ENCODE results near the gene RAB31. TPM values are rescaled to one million over a fixed set of nuclear protein-coding genes. Genes with fewer than 3 reads are reported as not detected.
"Not testable (repeated sequence)": the region's sequence is repeated elsewhere in the genome, so short reads cannot be mapped to it uniquely, and the experiment has no call there.

RAB31 gene
- total RNA-seq, 1 experiment from 2014 or later: 6.1 TPM

DNA sequence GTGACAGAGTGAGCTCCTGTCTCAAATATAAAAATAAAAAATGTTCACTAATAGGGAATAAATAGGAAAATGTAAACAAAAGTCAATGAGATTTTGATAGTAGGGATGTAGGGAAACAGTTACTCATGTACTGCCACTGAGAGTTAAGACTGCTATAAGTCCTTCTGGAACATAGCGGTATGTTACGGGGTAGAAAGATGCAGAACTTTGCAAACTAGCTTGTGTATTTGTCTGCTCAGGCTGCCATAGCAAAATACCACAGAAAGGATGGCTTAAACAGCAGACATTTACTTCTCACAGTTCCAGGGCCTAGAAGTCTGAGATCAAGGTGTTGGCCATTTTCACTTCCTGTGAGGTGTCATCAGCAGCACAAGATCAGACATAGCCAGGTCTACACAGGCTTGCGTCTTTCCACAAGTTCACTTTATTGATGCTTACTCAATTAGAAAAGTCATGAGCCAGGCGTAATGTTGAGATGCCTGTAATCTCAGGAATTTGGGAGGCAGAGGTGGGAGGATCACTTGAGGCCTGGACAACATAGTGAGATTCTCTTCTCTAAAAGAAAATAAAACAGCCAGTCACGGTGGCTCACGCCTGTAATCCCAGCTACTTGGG, 186.5 kb downstream of the RAB31 start:
- Histone ChIP-seq H3K36me3 (ENCODE audit: insufficient read depth, low read length, poor library complexity, severe bottlenecking) (no peaks in the 10 kb centered on the region), H3K27ac (ENCODE audit: low read depth, low read length, poor library complexity, severe bottlenecking) (no peak overlapping the region), H3K27me3 (replicated peaks; ENCODE audit: insufficient read depth, low read depth, low read length, poor library complexity) (no peaks in the 10 kb centered on the region), H3K4me3 (ENCODE audit: low read depth, low read length, poor library complexity, severe bottlenecking) (no peak overlapping the region), H3K9me3 (ENCODE audit: low read depth, low read length, poor library complexity, severe bottlenecking) (no peaks in the 10 kb centered on the region), H3K4me1 (ENCODE audit: insufficient read depth, low read length, poor library complexity, severe bottlenecking) (peaks cover 5% of the 10 kb centered on the region)
- ChIA-PET CTCF (no interaction called here), POLR2A (ENCODE audit: low non-redundant PET) (no interaction called here)
- intact Hi-C loops (cut with micrococcal nuclease; ENCODE audit: unreplicated experiment): no loop called here
- BruUV-seq (replicated peaks): no TSS peak
- TF ChIP-seq EZH2 (IDR thresholded peaks at IDR 0.05; ENCODE audit: borderline replicate concordance, low read depth, low read length, poor library complexity, severe bottlenecking): no peak
- TF ChIP-seq, protein P1, sequence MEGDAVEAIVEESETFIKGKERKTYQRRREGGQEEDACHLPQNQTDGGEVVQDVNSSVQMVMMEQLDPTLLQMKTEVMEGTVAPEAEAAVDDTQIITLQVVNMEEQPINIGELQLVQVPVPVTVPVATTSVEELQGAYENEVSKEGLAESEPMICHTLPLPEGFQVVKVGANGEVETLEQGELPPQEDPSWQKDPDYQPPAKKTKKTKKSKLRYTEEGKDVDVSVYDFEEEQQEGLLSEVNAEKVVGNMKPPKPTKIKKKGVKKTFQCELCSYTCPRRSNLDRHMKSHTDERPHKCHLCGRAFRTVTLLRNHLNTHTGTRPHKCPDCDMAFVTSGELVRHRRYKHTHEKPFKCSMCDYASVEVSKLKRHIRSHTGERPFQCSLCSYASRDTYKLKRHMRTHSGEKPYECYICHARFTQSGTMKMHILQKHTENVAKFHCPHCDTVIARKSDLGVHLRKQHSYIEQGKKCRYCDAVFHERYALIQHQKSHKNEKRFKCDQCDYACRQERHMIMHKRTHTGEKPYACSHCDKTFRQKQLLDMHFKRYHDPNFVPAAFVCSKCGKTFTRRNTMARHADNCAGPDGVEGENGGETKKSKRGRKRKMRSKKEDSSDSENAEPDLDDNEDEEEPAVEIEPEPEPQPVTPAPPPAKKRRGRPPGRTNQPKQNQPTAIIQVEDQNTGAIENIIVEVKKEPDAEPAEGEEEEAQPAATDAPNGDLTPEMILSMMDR (conservative IDR thresholded peaks at IDR 0.05; ENCODE audit: low read depth, low read length): no peak
- no peak for DNase-seq (ENCODE audit: low spot score)

DNA sequence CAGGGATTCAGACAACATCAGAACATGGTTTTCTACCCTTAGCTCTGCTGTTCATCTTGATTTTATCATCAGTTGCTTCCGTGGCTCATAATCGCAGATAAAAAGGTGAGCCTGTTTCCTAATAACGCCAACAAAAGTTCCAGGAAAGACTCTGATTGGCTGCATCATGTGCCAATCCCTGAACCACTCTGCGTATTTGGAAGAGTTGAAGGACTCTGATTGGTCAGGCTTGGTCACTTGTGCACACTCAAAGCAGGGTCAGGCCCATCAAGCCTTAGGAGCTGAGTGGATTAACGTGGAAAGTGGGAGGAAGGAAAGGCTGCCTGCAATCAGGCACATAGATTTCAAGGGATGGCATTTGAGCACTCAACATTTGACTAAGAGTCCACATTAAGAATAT, 189.0 kb downstream of the RAB31 start:
- BruUV-seq (replicated peaks): no TSS peak
- Histone ChIP-seq H3K4me1 (ENCODE audit: insufficient read depth, low read length, poor library complexity, severe bottlenecking) (peaks cover 6% of the 10 kb centered on the region), H3K27ac (ENCODE audit: low read depth, low read length, poor library complexity, severe bottlenecking) (no peak overlapping the region), H3K36me3 (ENCODE audit: insufficient read depth, low read length, poor library complexity, severe bottlenecking) (no peaks in the 10 kb centered on the region), H3K9me3 (ENCODE audit: low read depth, low read length, poor library complexity, severe bottlenecking) (no peaks in the 10 kb centered on the region), H3K4me3 (ENCODE audit: low read depth, low read length, poor library complexity, severe bottlenecking) (no peak overlapping the region), H3K27me3 (replicated peaks; ENCODE audit: insufficient read depth, low read depth, low read length, poor library complexity) (no peaks in the 10 kb centered on the region)
- no peak for TF ChIP-seq EZH2 (IDR thresholded peaks at IDR 0.05; ENCODE audit: borderline replicate concordance, low read depth, low read length, poor library complexity, severe bottlenecking)
- TF ChIP-seq, protein P1 (conservative IDR thresholded peaks at IDR 0.05; ENCODE audit: low read depth, low read length): no peak
- ChIA-PET POLR2A (ENCODE audit: low non-redundant PET) (no interaction called here), CTCF (no interaction called here)
- DNase-seq (ENCODE audit: low spot score): no peak
- intact Hi-C loops (cut with micrococcal nuclease; ENCODE audit: unreplicated experiment): no loop called here

DNA sequence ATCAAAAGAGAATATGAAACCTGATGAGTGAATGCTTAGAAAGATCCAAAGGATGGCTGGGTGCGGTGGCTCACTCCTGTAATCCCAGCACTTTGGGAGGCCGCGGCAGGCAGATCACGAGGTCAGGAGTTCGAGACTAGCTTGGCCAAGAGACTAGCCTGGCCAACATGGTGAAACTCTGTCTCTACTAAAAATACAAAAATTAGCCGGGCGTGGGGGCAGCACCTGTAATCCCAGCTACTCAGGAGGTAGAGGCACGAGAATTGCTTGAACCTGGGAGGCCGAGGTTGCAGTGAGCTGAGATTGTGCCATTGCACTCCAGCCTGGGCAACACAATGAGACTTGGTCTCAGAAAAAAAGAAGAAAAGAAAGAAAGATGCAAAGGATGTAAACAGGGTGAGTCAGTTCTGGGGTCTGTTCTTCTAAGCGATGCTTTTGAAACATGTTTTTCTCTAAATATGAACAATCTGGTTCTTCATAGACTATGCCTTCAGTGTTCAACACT, 189.7 kb downstream of the RAB31 start:
- H3K4me3 ChIP-seq (ENCODE audit: low read depth, low read length, poor library complexity, severe bottlenecking); POLR2A ChIA-PET (ENCODE audit: low non-redundant PET); H3K27me3 ChIP-seq (replicated peaks; ENCODE audit: insufficient read depth, low read depth, low read length, poor library complexity); H3K4me1 ChIP-seq (ENCODE audit: insufficient read depth, low read length, poor library complexity, severe bottlenecking); CTCF ChIA-PET; intact Hi-C loops (cut with micrococcal nuclease; ENCODE audit: unreplicated experiment); H3K36me3 ChIP-seq (ENCODE audit: insufficient read depth, low read length, poor library complexity, severe bottlenecking); DNase-seq (ENCODE audit: low spot score); H3K27ac ChIP-seq (ENCODE audit: low read depth, low read length, poor library complexity, severe bottlenecking); BruUV-seq (replicated peaks); H3K9me3 ChIP-seq (ENCODE audit: low read depth, low read length, poor library complexity, severe bottlenecking): not testable (repeated sequence)
